ENCODE data around the gene VAT1L.
A peak's percentile ranks its signal among the peaks of the same experiment; 100 is the strongest.

Gene VAT1L

GRCh38 chr16:77868052-77868451, 79.7 kb downstream of the VAT1L start:
- no peak for DNase-seq
- Histone ChIP-seq H3K4me2 (ENCODE audit: low read depth, low read length) (peak overlapping the region; percentile 29; the same call in 1 of the 2 replicates), H3K9me3 (replicated peaks; ENCODE audit: insufficient read depth, low read length) (no peaks in the 10 kb centered on the region), H3K9ac (ENCODE audit: low read length) (no peak overlapping the region), H3K27me3 (replicated peaks; ENCODE audit: insufficient read depth, low read length) (no peaks in the 10 kb centered on the region), H3K36me3 (replicated peaks; ENCODE audit: insufficient read depth, low read length) (no peaks in the 10 kb centered on the region), H3K79me2 (ENCODE audit: low read length) (no peaks in the 10 kb centered on the region), H3K4me1 (ENCODE audit: low read length) (peaks cover 15% of the 10 kb centered on the region), H3K9me2 (replicated peaks; ENCODE audit: insufficient read depth, low read length) (no peaks in the 10 kb centered on the region), H3F3A (ENCODE audit: insufficient read depth, low read length) (peaks cover 4% of the 10 kb centered on the region; the same call in 1 of the 2 replicates), H2AFZ (ENCODE audit: low read length) (0 out of 2 replicates have a peak overlapping the region, but pooled peaks have one; percentile 42), H4K20me1 (ENCODE audit: insufficient read depth, low read length) (no peaks in the 10 kb centered on the region), H3K27ac (ENCODE audit: low read length) (peak overlapping the region; percentile 75), H3K4me3 (ENCODE audit: low read length) (no peak overlapping the region)
- no peak for TF ChIP-seq EZH2 (optimal IDR thresholded peaks at IDR 0.05; ENCODE audit: low read depth, low read length)
- TF ChIP-seq EZH2phosphoT487 (IDR thresholded peaks at IDR 0.05; ENCODE audit: low read length): no peak
- TF ChIP-seq CTCF (IDR thresholded peaks at IDR 0.05; ENCODE audit: low read length): no peak

GRCh38 chr16:77868478-77868877, 80.1 kb downstream of the VAT1L start:
- peaks cover 4% of the 10 kb centered on the region; the same call in 1 of the 2 replicates for H3F3A ChIP-seq (ENCODE audit: insufficient read depth, low read length)
- H2AFZ ChIP-seq (ENCODE audit: low read length): 0 out of 2 replicates have a peak overlapping the region, but pooled peaks have one; percentile 42
- H3K27ac ChIP-seq (ENCODE audit: low read length): peak overlapping the region; percentile 75
- H3K9me3 ChIP-seq (replicated peaks; ENCODE audit: insufficient read depth, low read length): no peaks in the 10 kb centered on the region
- no peaks in the 10 kb centered on the region for H3K27me3 ChIP-seq (replicated peaks; ENCODE audit: insufficient read depth, low read length)
- H3K36me3 ChIP-seq (replicated peaks; ENCODE audit: insufficient read depth, low read length): no peaks in the 10 kb centered on the region
- H3K4me3 ChIP-seq (ENCODE audit: low read length): no peak overlapping the region
- H4K20me1 ChIP-seq (ENCODE audit: insufficient read depth, low read length): no peaks in the 10 kb centered on the region
- no peaks in the 10 kb centered on the region for H3K9me2 ChIP-seq (replicated peaks; ENCODE audit: insufficient read depth, low read length)
- H3K9ac ChIP-seq (ENCODE audit: low read length): no peak overlapping the region
- peaks cover 15% of the 10 kb centered on the region for H3K4me1 ChIP-seq (ENCODE audit: low read length)
- TF ChIP-seq EZH2 (optimal IDR thresholded peaks at IDR 0.05; ENCODE audit: low read depth, low read length) (no peak), EZH2phosphoT487 (IDR thresholded peaks at IDR 0.05; ENCODE audit: low read length) (no peak), CTCF (IDR thresholded peaks at IDR 0.05; ENCODE audit: low read length) (no peak)
- peak; percentile 80 for DNase-seq
- no peaks in the 10 kb centered on the region for H3K79me2 ChIP-seq (ENCODE audit: low read length)
- peak overlapping the region; percentile 49; the same call in 1 of the 2 replicates for H3K4me2 ChIP-seq (ENCODE audit: low read depth, low read length)

- Histone ChIP-seq H3K36me3 (replicated peaks; ENCODE audit: insufficient read depth, low read length) (no peaks in the 10 kb centered on the region), H4K20me1 (ENCODE audit: insufficient read depth, low read length) (no peaks in the 10 kb centered on the region), H3F3A (ENCODE audit: insufficient read depth, low read length) (peaks cover 4% of the 10 kb centered on the region; the same call in 1 of the 2 replicates), H3K9me2 (replicated peaks; ENCODE audit: insufficient read depth, low read length) (no peaks in the 10 kb centered on the region), H3K4me1 (ENCODE audit: low read length) (peaks cover 15% of the 10 kb centered on the region), H3K9ac (ENCODE audit: low read length) (no peak overlapping the region), H3K4me3 (ENCODE audit: low read length) (no peak overlapping the region), H3K27ac (ENCODE audit: low read length) (no peak overlapping the region), H3K79me2 (ENCODE audit: low read length) (no peaks in the 10 kb centered on the region), H3K9me3 (replicated peaks; ENCODE audit: insufficient read depth, low read length) (no peaks in the 10 kb centered on the region), H3K27me3 (replicated peaks; ENCODE audit: insufficient read depth, low read length) (no peaks in the 10 kb centered on the region), H2AFZ (ENCODE audit: low read length) (no peak overlapping the region), H3K4me2 (ENCODE audit: low read depth, low read length) (no peak overlapping the region)
- TF ChIP-seq EZH2phosphoT487 (IDR thresholded peaks at IDR 0.05; ENCODE audit: low read length) (no peak), EZH2 (optimal IDR thresholded peaks at IDR 0.05; ENCODE audit: low read depth, low read length) (no peak), CTCF (IDR thresholded peaks at IDR 0.05; ENCODE audit: low read length) (no peak)
- DNase-seq: no peak
Observed at GRCh38 chr16:77869997-77870813, 81.8 kb downstream of the VAT1L start.
